ENCODE data around the gene FAM120A. TPM values are rescaled to one million over a fixed set of nuclear protein-coding genes. Genes with fewer than 3 reads are reported as not detected.

The FAM120A gene
- total RNA-seq, 1 donor from 2014 or later = 135 TPM

GRCh38 chr9:93491593-93492232 is 40.2 kb downstream of the FAM120A start:
- TF ChIP-seq CTCF (IDR thresholded peaks at IDR 0.05) = no peak
- peaks cover 0 to 9% of the 10 kb centered on the region in 2 donors for H3K4me1 ChIP-seq
- H3K36me3 ChIP-seq = peaks cover 10 to 22% of the 10 kb centered on the region in 2 donors
- no peak overlapping the region for H3K4me3 ChIP-seq
- intact Hi-C loops (cut with DNase I) = no loop called here
- H3K27me3 ChIP-seq = no peaks in the 10 kb centered on the region
- DNase-seq (ENCODE audit: low spot score in 2 of 2) = no peak
- no peak overlapping the region for H3K27ac ChIP-seq
- no peaks in the 10 kb centered on the region for H3K9me3 ChIP-seq

GRCh38 chr9:93492327-93492726 is 40.8 kb downstream of the FAM120A start:
- Histone ChIP-seq H3K4me1 (peaks cover 0 to 9% of the 10 kb centered on the region in 2 donors), H3K36me3 (peaks cover 16 to 28% of the 10 kb centered on the region in 2 donors), H3K4me3 (no peak overlapping the region), H3K27me3 (no peaks in the 10 kb centered on the region), H3K27ac (no peak overlapping the region), H3K9me3 (no peaks in the 10 kb centered on the region)
- no peak for DNase-seq (ENCODE audit: low spot score in 2 of 2)
- intact Hi-C loops (cut with DNase I) = no loop called here
- TF ChIP-seq CTCF (IDR thresholded peaks at IDR 0.05) = no peak

DNA sequence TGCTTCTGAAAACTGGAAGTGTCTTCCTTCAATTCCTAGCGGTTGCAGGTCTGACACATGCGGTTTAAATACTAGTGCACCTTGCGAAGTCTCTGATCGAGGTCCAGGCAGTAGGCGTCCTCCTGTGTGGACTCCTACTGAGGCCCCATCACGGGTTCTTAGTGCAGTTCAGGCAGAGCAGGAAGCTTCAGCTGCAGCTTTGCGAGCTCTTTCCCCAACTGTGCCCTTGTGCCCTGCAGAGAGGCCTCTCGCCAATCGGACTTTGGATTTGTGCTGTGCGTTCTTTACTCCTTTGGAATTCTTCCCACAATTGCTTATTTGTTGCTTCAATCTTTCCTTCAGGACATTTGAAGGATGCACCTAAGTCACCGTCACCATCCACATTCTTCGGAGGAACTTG is 42.5 kb downstream of the FAM120A start:
- Histone ChIP-seq H3K36me3 (peaks cover 30 to 38% of the 10 kb centered on the region in 2 donors), H3K27ac (no peak overlapping the region), H3K4me1 (peaks cover 0 to 9% of the 10 kb centered on the region in 2 donors), H3K4me3 (no peak overlapping the region), H3K27me3 (no peaks in the 10 kb centered on the region), H3K9me3 (no peaks in the 10 kb centered on the region)
- intact Hi-C loops (cut with DNase I) = no loop called here
- TF ChIP-seq CTCF (IDR thresholded peaks at IDR 0.05) = no peak
- no peak for DNase-seq (ENCODE audit: low spot score in 2 of 2)

DNA sequence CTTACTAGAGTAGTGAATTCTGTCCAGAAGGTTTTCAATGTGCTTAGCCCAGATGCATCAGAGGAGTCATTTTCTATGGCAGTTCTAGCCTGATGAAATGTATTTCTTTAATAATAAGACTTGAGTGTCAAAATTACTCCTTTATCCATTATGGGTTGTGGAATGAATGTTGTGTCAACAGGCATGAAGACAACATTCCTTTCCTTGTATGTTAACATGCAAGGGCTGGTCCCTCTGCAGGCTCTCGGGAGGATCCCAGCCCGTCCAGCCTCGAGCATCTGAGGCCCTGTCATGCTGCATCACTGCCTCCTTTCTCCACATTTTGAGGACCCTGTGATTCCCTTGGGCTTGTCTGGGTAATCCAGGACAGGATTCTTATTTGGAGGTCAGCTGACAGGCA is 44.8 kb downstream of the FAM120A start:
- Histone ChIP-seq H3K4me1 (peaks cover 0 to 5% of the 10 kb centered on the region in 2 donors), H3K27me3 (no peaks in the 10 kb centered on the region), H3K27ac (no peak overlapping the region), H3K4me3 (no peak overlapping the region), H3K36me3 (peaks cover 32 to 46% of the 10 kb centered on the region in 2 donors), H3K9me3 (no peaks in the 10 kb centered on the region)
- DNase-seq (ENCODE audit: low spot score in 2 of 2) = no peak
- TF ChIP-seq CTCF (IDR thresholded peaks at IDR 0.05) = no peak
- intact Hi-C loops (cut with DNase I) = no loop called here

DNA sequence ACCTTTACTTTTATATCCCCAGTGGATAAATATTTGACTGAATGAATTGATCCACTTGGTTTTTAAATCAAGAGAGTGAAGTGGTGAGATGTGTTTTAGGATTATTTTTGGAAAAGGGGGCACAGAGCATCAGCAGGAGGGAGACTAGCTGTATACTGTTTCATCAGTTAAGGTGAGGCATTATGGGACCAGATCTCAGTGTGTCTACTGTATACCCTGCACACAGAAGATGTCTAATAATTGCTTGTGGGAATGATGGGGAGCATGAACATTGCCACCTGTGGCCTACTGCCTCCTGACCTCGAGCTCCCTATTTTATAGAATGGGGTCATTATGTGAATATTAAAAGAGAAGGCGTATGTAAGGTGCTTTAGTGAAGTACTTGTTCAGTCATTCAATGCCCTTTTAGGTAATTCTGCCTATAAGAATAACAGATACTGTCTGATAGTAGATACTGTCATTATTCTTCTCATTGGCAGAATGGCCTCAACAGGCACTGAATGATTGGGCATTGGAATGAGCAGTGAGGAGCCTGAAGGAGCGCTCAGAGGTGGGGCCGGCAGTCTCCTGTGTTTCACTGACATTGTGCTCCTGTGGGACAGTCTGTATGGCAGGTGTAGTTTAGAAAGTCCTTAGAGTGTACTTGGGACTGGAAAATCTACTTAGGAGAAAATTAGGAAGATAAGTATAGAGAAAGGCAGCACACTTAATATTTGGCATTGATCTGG is 49.2 kb downstream of the FAM120A start:
- peaks cover 22 to 24% of the 10 kb centered on the region in 2 donors for H3K36me3 ChIP-seq
- intact Hi-C loops (cut with DNase I) = loop anchor here (5.0 kb wide), 1 partner anchor 48 kb away; the partner anchor contains the start of genes FAM120A and FAM120AOS

More for the DNA sequence above, 49.2 kb downstream of the FAM120A start:
- Histone ChIP-seq H3K4me3 (peak overlapping the region; percentile 50 to 58), H3K9me3 (no peaks in the 10 kb centered on the region), H3K4me1 (peaks cover 0 to 5% of the 10 kb centered on the region in 2 donors), H3K27ac (peak overlapping the region; percentile 51 to 56), H3K27me3 (no peaks in the 10 kb centered on the region)
- TF ChIP-seq CTCF (IDR thresholded peaks at IDR 0.05) = no peak
- DNase-seq (ENCODE audit: low spot score in 2 of 2) = no peak
